Measurements from ENCODE around the gene TIGD4. TPM values are rescaled to one million over a fixed set of nuclear protein-coding genes. Genes with fewer than 3 reads are reported as not detected.

Gene TIGD4
- total and polyA plus RNA-seq, 2 experiments from 2014 or later: 1.6 to 1.7 TPM

- Histone ChIP-seq H3F3A (replicated peaks; ENCODE audit: low read depth) (no peaks in the 10 kb centered on the region), H4K20me1 (replicated peaks; ENCODE audit: insufficient read depth) (no peaks in the 10 kb centered on the region), H3K4me1 (ENCODE audit: insufficient read depth) (0 out of 2 replicates have a peak, but pooled peaks cover 3% of the 10 kb centered on the region), H3K27ac (ENCODE audit: low read depth) (no peak overlapping the region), H3K9me2 (ENCODE audit: insufficient read depth) (0 out of 2 replicates have a peak, but pooled peaks cover 6% of the 10 kb centered on the region), H3K4me2 (no peak overlapping the region), H2AFZ (no peak overlapping the region), H3K27me3 (ENCODE audit: insufficient read depth) (no peaks in the 10 kb centered on the region), H3K36me3 (ENCODE audit: insufficient read depth) (no peaks in the 10 kb centered on the region; the same call in 1 of the 2 replicates), H3K79me2 (replicated peaks; ENCODE audit: insufficient read depth) (peaks cover 7% of the 10 kb centered on the region), H3K4me3 (no peak overlapping the region)
- TF ChIP-seq ZNF114 (CRISPR knock-in tag; IDR thresholded peaks at IDR 0.05): no peak
- TF ChIP-seq STAT1 (IDR thresholded peaks at IDR 0.05; ENCODE audit: unreplicated experiment): no peak
- no peak for TF ChIP-seq ZNF462 (CRISPR knock-in tag; IDR thresholded peaks at IDR 0.05)
- Mint-ChIP-seq H3K36me3 (ENCODE audit: low read depth) (peaks cover 60% of the 10 kb centered on the region), H3K27me3 (ENCODE audit: insufficient read depth, low read depth, poor library complexity) (peaks cover 3% of the 10 kb centered on the region), H3K4me1 (peaks cover 5% of the 10 kb centered on the region), H3K9me3 (peaks cover 17% of the 10 kb centered on the region), H3K4me3 (no peak overlapping the region), H3K27ac (no peak overlapping the region)
- no peak for DNase-seq (ENCODE audit: low spot score)
- ATAC-seq: peak; percentile 24; the same call in 2 of the 3 replicates
Observed at GRCh38 chr4:152819026-152819645, 39.6 kb upstream of the TIGD4 start.

GRCh38 chr4:152817331-152817730 lies 37.8 kb upstream of the TIGD4 start:
- Histone ChIP-seq H3K27ac (ENCODE audit: low read depth) (no peak overlapping the region), H3K9me2 (ENCODE audit: insufficient read depth) (0 out of 2 replicates have a peak, but pooled peaks cover 6% of the 10 kb centered on the region), H3F3A (replicated peaks; ENCODE audit: low read depth) (no peaks in the 10 kb centered on the region), H3K4me1 (ENCODE audit: insufficient read depth) (0 out of 2 replicates have a peak, but pooled peaks cover 3% of the 10 kb centered on the region), H4K20me1 (replicated peaks; ENCODE audit: insufficient read depth) (no peaks in the 10 kb centered on the region; the same call in 1 of the 2 replicates), H3K4me3 (no peak overlapping the region), H3K27me3 (ENCODE audit: insufficient read depth) (no peaks in the 10 kb centered on the region), H3K36me3 (ENCODE audit: insufficient read depth) (no peaks in the 10 kb centered on the region; the same call in 1 of the 2 replicates), H3K79me2 (replicated peaks; ENCODE audit: insufficient read depth) (peaks cover 15% of the 10 kb centered on the region), H3K4me2 (no peak overlapping the region), H2AFZ (no peak overlapping the region)
- ATAC-seq (no peak), DNase-seq (ENCODE audit: low spot score) (no peak)
- Mint-ChIP-seq H3K27ac (no peak overlapping the region), H3K36me3 (ENCODE audit: low read depth) (peaks cover 64% of the 10 kb centered on the region), H3K9me3 (peaks cover 19% of the 10 kb centered on the region), H3K4me3 (no peak overlapping the region), H3K4me1 (peaks cover 5% of the 10 kb centered on the region), H3K27me3 (ENCODE audit: insufficient read depth, low read depth, poor library complexity) (peaks cover 3% of the 10 kb centered on the region)
- TF ChIP-seq CREB1 (CRISPR knock-in tag; IDR thresholded peaks at IDR 0.05; ENCODE audit: low read depth) (no peak), POLR2AphosphoS5 (IDR thresholded peaks at IDR 0.05; ENCODE audit: low read depth) (no peak), ZNF462 (CRISPR knock-in tag; IDR thresholded peaks at IDR 0.05) (no peak), EZH2phosphoT487 (IDR thresholded peaks at IDR 0.05; ENCODE audit: unreplicated experiment) (no peak)

All from GM23338 (cell line).